ENCODE measurements around the gene PRSS2.
"Not testable (repeated sequence)": the region's sequence is repeated elsewhere in the genome, so short reads cannot be mapped to it uniquely, and the experiment has no call there.

The PRSS2 gene

GRCh38 chr7:142760071-142760642 is 10.6 kb upstream of the PRSS2 start:
- no peak for DNase-seq

GRCh38 chr7:142761606-142762005 is 9.2 kb upstream of the PRSS2 start:
- not testable (repeated sequence) for DNase-seq

- DNase-seq: no peak
Measured at GRCh38 chr7:142762104-142762503, 8.7 kb upstream of the PRSS2 start.

GRCh38 chr7:142767451-142767850 is 3.3 kb upstream of the PRSS2 start:
- no peak for DNase-seq

GRCh38 chr7:142767861-142768260 is 2.9 kb upstream of the PRSS2 start:
- DNase-seq: no peak

- not testable (repeated sequence) for DNase-seq
Measured at GRCh38 chr7:142768885-142769284, 1.9 kb upstream of the PRSS2 start.

GRCh38 chr7:142771353-142771723 is 568 bp downstream of the PRSS2 start:
- DNase-seq: no peak

- DNase-seq: no peak
Measured at GRCh38 chr7:142772051-142772450, 1.3 kb downstream of the PRSS2 start.

GRCh38 chr7:142772673-142773072 is 1.9 kb downstream of the PRSS2 start:
- no peak for DNase-seq

GRCh38 chr7:142773230-142773629 is 2.5 kb downstream of the PRSS2 start:
- no peak for DNase-seq

- no peak for DNase-seq
Measured at GRCh38 chr7:142773937-142774744, 3.4 kb downstream of the PRSS2 start.

GRCh38 chr7:142774826-142775225 is 4.1 kb downstream of the PRSS2 start:
- DNase-seq: no peak

GRCh38 chr7:142775351-142776115 is 4.8 kb downstream of the PRSS2 start:
- not testable (repeated sequence) for DNase-seq

- DNase-seq: no peak
Measured at GRCh38 chr7:142776206-142776844, 5.6 kb downstream of the PRSS2 start.

- not testable (repeated sequence) for DNase-seq
Measured at GRCh38 chr7:142776845-142777225, 6.1 kb downstream of the PRSS2 start.

- no peak for DNase-seq
Measured at GRCh38 chr7:142777318-142777717, 6.5 kb downstream of the PRSS2 start.

- DNase-seq: peak; percentile 79
Measured at GRCh38 chr7:142782922-142783900, 12.4 kb downstream of the PRSS2 start.

GRCh38 chr7:142784096-142784495 is 13.3 kb downstream of the PRSS2 start:
- no peak for DNase-seq

GRCh38 chr7:142784716-142785115 is 13.9 kb downstream of the PRSS2 start:
- DNase-seq: peak; percentile 24

GRCh38 chr7:142785841-142786250 is 15.1 kb downstream of the PRSS2 start:
- DNase-seq: peak; percentile 80

GRCh38 chr7:142787034-142787768 is 16.4 kb downstream of the PRSS2 start:
- peak; percentile 0 for DNase-seq
